ENCODE data around the gene YIF1A.
"Not testable (repeated sequence)": the region's sequence is repeated elsewhere in the genome, so short reads cannot be mapped to it uniquely, and the experiment has no call there.

YIF1A gene

GRCh38 chr11:66281001-66281400, 7.9 kb downstream of the YIF1A start:
- no peak for TF ChIP-seq CTCF (IDR thresholded peaks at IDR 0.05; ENCODE audit: low read depth, low read length, missing control alignments)
- H3K4me3 ChIP-seq (ENCODE audit: low read depth, low read length): no peak overlapping the region
- no peak for DNase-seq (ENCODE audit: low read depth)

- TF ChIP-seq CTCF (IDR thresholded peaks at IDR 0.05; ENCODE audit: low read depth, low read length, missing control alignments): no peak
- no peak overlapping the region for H3K4me3 ChIP-seq (ENCODE audit: low read depth, low read length)
- no peak for DNase-seq (ENCODE audit: low read depth)
These were observed 8.5 kb downstream of the YIF1A start for GRCh38 chr11:66280428-66280827.

GRCh38 chr11:66279092-66279734, 9.7 kb downstream of the YIF1A start:
- TF ChIP-seq CTCF (IDR thresholded peaks at IDR 0.05; ENCODE audit: low read depth, low read length, missing control alignments): no peak
- no peak for DNase-seq (ENCODE audit: low read depth)
- no peak overlapping the region for H3K4me3 ChIP-seq (ENCODE audit: low read depth, low read length)

GRCh38 chr11:66278363-66279091, 10.4 kb downstream of the YIF1A start:
- H3K4me3 ChIP-seq (ENCODE audit: low read depth, low read length): no peak overlapping the region
- TF ChIP-seq CTCF (IDR thresholded peaks at IDR 0.05; ENCODE audit: low read depth, low read length, missing control alignments): no peak
- DNase-seq (ENCODE audit: low read depth): no peak

GRCh38 chr11:66277471-66278362, 11.2 kb downstream of the YIF1A start, which contains the start of gene CNIH2:
Gene CNIH2 (plus strand): TSS chr11:66278175. CDS start chr11:66278457, 282 bp downstream.
- DNase-seq (ENCODE audit: low read depth): no peak
- H3K4me3 ChIP-seq (ENCODE audit: low read depth, low read length): no peak within 1 kb of the TSS
- TF ChIP-seq CTCF (IDR thresholded peaks at IDR 0.05; ENCODE audit: low read depth, low read length, missing control alignments): no peak

GRCh38 chr11:66277064-66277463, 11.9 kb downstream of the YIF1A start:
- not testable (repeated sequence) for H3K4me3 ChIP-seq (ENCODE audit: low read depth, low read length); DNase-seq (ENCODE audit: low read depth)

- DNase-seq (ENCODE audit: low read depth); H3K4me3 ChIP-seq (ENCODE audit: low read depth, low read length): not testable (repeated sequence)
These were observed 12.3 kb downstream of the YIF1A start for GRCh38 chr11:66276619-66277018.

Measured in GM12864 (cell line).